ENCODE results near the gene SYT13.

Gene SYT13

DNA sequence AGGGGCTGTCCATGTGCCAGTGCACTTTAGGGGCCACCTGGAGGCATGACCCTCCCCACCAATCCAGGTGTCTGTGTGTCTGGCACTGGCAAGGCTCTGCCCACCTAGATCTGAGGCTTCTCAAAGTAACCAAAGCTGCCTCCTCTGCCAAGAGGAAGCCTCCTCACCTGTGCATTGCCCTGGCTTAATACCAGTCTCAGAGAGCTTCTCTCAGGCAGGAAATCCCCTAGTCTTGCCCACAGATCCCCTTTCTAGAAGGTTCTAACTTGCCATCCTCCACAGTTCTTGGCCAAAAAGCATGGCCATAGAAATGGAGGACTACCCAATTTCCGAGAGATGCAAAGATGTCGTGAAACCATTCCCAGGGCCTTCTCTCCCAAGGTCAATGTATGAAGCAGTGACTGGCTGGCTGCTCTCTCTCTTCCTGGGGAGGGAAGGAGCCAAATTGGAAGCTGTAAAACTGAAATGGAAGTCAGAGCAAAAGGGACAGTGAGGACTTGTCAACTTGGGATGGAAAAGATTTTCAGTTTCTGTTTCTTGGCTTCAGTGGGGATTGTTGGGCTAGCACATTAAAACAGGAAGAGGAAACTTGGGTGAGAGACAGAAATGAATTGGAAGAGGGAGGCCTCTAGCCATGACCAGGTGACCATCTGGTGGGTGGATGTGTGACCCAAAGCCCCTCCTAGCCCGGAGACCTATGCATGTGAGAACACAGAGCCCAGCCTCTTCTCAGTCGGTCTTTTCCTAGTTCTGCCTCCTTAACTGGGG is 70.9 kb downstream of the SYT13 start:
- no peak for DNase-seq

DNA sequence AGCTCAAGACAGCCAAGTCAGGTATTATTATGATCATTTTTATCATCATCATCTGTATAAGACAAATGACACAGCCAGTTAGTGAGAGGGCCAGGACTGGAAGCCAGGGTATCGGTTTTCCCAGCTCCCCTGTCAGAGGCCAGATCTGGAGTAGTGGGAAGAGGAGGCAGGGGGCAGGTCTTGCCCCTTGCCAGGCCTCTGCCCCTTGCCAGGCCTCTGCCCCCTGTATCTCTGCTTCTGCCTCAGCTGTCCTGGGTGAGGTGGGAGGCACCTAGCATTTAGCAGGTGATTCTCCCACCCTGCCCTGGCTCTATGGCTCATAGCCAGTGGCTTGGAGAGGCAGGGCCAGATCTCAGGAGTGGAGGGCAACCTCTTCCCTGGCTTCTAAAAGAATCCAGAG is 72.4 kb downstream of the SYT13 start:
- no peak for DNase-seq

DNA sequence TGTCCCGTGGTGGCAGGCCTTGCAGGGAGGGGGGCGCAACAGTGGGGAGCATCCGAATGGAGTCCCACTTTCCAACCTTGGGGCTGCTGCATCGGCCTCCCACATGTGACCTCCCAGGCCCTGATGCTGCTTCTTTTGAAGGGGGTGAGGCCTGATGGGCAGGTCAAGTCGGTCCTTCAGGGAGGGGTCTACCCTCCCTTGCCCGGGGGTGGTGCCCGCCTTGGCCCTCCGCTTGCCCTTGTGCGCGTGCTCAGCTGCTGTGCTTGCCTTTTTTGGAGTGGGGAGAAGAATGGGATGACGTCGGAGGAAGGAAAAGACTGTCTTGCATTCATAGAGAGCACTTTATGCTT is 72.8 kb downstream of the SYT13 start:
- no peak for DNase-seq

DNA sequence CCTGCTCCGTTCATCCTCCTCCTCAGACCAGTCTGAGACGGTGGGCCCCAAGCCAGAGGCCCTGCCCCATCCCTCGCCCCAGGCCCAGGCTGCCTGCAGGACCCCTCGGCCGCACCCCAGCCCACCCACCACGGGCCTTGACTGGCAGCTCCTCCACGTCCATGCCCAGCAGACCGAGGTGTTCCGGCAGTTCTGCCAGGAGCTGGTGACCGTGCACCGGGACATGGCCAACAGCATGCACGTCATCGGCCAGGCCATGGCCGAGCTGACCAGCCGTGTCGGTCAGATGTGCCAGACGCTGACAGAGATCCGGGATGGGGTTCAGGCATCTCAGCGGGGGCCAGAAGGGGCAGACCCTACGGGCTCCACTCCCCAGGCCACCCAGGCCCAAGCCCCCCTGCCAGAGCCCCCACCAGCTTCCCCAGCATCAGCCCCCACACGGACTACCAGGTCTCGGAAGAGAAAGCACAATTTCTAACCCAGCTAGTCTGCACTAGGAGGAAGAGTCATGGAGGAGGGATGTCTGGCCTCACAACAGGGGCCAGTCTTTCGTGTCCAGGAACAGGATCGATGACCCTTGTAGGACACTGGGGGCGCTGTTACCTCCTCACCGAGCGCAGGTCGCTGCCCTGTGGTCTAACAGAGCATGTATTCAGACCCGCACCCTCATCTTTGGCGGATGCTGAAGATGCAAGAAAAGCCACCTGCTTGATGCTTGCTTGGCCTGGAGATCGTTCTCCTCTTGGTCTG is 73.4 kb downstream of the SYT13 start:
- DNase-seq: no peak

DNA sequence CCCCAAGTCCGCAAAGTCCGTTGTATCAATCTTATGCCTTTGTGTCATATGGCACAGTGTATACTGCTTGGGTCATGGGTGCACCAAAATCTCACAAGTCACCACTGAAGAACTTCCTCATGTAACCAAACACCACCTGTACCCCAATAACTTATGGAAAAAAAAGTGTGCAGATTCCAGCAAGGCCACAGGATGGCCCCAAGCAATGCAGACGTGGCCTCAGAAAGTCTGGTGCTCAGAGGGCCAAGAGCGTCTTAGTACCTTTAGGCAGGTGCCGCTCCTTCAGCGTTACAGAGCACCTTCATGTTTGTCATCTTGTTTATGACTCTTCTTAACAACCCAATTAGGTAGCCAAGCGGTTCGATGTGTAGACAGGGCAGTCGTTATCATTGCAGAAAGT is 74.4 kb downstream of the SYT13 start:
- no peak for DNase-seq

DNA sequence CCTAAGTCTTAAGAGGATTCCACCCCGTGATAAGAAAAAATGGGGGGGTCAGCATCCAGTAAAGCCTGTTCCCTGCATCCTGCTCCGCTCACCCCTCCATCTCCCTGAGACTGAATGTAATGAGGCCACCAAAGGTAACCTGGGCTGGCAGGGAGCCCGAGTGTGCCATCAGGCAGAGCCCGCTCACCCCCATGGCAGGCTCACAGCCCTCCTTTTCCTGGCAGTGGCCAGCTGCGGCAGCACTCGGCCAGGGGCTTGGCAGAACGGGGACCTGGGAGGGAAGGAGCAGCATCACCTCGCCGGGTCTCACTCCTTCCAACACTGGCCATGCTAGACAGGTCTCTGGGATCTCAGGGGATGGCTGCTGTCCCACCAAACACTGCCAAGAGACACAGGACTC is 75.3 kb downstream of the SYT13 start:
- DNase-seq: no peak

DNA sequence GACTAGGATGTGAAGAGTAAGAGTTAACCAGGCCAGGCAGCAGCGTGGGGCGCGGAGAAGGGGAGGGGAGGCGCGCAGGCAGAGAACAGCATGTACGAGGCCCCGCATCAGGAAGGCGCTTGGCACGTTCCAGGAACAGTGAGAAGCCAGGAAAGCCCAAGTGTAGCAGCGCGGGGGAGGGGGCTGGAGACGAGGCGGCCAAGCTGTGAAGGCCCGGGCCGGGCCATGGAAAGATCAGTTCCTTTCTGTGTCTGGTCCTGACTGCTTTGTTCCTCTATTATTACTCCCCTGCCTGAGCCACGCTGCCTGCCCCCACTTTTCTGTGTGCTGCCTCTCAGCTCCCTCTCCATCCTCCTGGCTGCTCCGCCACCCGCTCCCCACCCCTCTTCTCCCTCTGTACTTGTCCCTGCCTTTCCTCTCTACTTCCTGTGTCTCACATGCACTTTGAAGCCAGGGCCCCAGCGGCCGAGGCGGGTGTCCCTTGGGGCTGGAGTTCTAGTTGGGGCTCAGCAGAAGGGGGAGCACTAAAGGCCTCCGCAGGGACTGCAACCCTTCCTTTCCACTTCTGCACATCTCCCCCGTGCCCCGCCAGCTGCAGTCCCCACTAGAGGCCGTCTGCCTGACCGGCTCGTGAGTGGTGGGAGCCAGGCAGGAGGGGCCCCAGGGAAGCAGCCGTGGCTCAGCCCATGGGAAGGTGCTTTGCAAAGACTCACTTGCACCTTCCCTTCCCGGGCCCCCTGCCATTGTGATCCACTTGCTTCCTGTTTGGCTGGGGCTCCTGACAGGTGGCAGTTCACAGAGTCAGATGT is 76.0 kb downstream of the SYT13 start:
- no peak for DNase-seq

DNA sequence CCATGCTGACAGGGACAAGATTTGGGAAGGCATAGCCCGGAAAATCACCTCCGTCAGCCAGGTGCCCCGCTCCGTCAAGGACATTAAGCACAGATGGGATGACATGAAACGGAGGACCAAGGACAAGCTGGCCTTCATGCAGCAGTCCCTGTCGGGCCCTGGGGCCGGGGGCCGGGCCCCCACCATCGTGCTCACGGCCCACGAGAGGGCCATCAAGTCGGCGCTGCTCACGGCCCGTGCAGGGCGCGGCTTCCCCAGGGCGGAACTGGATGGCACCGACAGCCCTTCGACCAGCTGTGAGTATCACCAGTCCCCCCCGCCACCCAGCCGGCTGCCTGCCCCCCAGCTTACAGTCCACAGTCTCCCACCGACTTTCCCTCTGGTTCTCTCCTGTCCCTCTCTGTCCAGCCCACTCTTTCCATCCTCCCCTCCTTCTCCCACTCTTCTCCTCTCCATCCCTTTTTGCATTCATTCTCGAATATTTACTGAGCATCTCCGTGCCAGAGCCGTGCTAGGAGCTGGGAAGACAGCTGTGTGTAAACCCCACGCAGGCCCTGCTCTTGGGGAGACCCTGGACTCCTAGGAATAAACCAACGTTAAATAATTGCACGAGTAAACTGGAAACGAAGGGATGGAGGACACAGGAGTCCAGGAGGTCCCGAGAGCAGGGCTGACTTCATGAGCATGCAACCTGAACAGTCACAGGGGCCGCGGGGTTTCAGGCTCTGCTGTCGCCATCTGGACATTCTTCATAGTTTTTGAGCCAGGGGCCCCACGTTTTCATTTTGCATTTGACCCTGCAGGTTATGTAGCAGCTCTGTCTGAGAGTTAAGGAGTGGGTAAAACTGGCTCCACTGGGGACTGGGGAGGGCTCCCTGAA is 76.9 kb downstream of the SYT13 start:
- no peak for DNase-seq

DNA sequence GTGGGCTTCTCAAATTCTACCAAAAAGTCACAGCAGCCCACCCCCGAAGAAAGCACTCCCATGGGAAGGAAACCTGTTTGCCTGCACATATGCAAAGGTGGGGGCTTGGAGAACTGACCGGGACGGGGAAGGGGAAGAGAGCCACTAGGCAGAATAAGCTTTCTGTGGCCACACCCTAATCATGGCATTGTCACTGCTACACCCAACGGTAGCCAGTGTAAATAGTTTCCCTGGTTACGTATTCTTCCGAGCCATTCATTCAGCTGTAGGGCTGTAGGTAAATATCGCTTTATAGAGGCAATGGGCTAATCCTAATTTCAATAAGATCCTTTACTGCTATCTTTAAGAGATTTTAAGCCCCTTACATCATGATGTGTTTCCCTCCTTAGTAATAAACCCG is 78.0 kb downstream of the SYT13 start:
- DNase-seq: no peak

DNA sequence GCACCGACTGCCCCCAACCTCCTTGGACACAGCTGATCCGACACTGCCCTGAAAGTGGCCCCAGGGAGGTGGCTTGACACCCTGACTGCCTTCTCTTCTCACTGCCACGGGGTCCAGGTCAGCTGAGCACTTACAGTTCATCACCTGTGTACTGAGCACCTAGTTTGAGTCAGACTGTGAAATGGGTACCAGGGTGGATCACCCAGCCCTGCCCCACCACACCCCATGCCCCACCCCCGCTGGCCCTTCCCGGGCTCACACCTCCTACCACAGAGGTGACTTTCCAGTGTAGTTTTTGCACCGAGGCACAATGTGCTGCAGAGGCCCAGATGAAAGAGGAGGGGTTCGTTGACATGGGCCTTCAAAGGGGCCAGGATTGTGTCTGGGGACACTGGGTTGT is 80.2 kb downstream of the SYT13 start:
- DNase-seq: no peak

DNA sequence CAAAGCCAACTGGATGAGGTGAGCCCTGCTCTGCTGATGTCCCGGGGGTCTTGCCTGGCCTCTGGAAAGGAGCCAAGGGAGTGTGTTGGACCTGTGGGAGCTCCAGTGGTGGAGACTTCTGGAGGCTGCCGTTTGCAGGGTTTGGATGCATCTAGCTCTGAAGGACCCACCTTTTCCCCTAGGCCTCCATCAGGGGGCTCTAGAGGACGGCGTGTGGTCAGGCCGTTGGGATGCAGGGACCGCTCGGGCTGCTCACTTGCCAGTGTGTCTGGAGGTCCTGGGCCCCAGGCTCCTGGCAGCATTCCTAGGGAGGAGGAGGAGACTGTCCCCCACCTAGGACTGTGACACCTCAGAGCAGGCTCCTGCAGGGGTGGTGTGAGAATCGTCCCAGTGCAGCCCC is 81.4 kb downstream of the SYT13 start:
- no peak for DNase-seq

DNA sequence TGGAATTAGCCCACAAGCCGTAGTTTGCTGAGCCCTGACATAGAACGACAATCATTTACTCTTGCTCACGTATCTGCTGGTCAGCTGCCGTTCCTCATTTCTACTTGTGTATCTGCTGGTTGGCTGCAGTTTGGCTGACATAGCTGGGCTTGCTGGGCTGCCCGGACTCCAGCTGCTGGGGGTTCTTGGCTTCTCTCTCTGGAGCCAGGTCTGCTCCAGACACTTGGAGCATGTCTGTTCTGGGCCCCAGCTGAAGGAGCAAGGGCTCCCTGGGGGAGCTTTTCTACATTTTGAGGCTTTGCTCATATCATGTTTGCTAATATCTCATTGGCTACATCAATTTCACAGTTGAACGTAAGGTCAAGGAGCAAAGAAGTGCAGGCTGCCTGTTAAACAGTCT is 92.4 kb downstream of the SYT13 start:
- DNase-seq: no peak

Measured in KG1 (cell line).